Lower lobe of right lung (tissue), 2 donors: ENCODE data around the gene VWA8. TPM values are rescaled to one million over a fixed set of nuclear protein-coding genes. Genes with fewer than 3 reads are reported as not detected.
A peak's percentile ranks its signal among the peaks of the same experiment; 100 is the strongest.
"Not testable (repeated sequence)": the region's sequence is repeated elsewhere in the genome, so short reads cannot be mapped to it uniquely, and the experiment has no call there.

Source experiments
- ATAC-seq, 2 donors: fragments of 200-7000 bp; cut with Tn5 transposase; one replicate each; pipeline ENCODE4 v1.9.1; 2020 to 2022; ENCODE audit warnings: mild to moderate bottlenecking in 2 of 2, moderate library complexity in 2 of 2
- DNase-seq: peaks from one replicate; pipeline ENCODE4 v3.0.0-alpha.2; 2020
- H3K27ac ChIP-seq: fragments of 200-600 bp; one replicate; pipeline ENCODE4 v1.8.0; 2022
- H3K27me3 ChIP-seq: fragments of 200-600 bp; one replicate; pipeline ENCODE4 v1.8.0; 2022; ENCODE audit warnings: low read depth
- H3K36me3 ChIP-seq: fragments of 200-600 bp; one replicate; pipeline ENCODE4 v1.8.0; 2022; ENCODE audit warnings: mild to moderate bottlenecking
- H3K4me1 ChIP-seq: fragments of 200-600 bp; one replicate; pipeline ENCODE4 v1.8.0; 2022
- H3K4me3 ChIP-seq: fragments of 200-600 bp; one replicate; pipeline ENCODE4 v1.8.0; 2022; ENCODE audit warnings: mild to moderate bottlenecking
- H3K9me3 ChIP-seq: fragments of 200-600 bp; one replicate; pipeline ENCODE4 v1.8.0; 2022
- intact Hi-C: fragments of 100-400 bp; cut with DNase I; formaldehyde crosslinking; loops from one replicate; pipeline ENCODE4 v1.11.0; 2022
- total RNA-seq: library from RNA; stranded (reverse); fragmentation: NEBNext Ultra II Directional; extraction: Animal tissue kit (Norgen Biotek cat#: 25700); gene quantifications from one replicate; pipeline ENCODE4 v1.2.1, GENCODE V29; 2021
- TF ChIP-seq, protein P1 (sequence below): fragments of 200-600 bp; IDR thresholded peaks from one replicate; pipeline ENCODE4 v1.8.0; 2022; ENCODE audit warnings: antibody characterized with exemption, mild to moderate bottlenecking
- donor health status: DM: no; HTN: yes; CAD: no; lungs with severe emphysema.

The VWA8 gene
- total RNA-seq, 1 donor from 2014 or later: 18.2 TPM

DNA sequence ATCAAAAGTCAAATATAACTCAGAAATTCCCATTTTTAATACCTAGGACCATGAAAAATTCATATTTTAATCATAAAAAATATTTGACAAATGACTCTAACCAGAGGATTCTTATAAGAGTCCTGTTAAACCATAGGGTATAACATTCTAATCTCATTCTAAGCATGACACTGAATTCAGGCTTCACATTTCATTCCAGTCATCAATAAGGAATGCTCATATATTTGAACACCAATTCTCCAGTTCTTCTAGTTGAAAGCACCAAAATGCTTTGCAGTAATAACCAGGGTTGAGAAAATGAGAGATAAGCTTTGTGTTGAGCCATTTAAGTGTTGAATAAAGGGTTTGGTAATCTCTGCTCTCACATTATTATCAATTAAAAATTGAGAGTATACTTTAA, 147.5 kb downstream of the VWA8 start:
- TF ChIP-seq, protein P1, sequence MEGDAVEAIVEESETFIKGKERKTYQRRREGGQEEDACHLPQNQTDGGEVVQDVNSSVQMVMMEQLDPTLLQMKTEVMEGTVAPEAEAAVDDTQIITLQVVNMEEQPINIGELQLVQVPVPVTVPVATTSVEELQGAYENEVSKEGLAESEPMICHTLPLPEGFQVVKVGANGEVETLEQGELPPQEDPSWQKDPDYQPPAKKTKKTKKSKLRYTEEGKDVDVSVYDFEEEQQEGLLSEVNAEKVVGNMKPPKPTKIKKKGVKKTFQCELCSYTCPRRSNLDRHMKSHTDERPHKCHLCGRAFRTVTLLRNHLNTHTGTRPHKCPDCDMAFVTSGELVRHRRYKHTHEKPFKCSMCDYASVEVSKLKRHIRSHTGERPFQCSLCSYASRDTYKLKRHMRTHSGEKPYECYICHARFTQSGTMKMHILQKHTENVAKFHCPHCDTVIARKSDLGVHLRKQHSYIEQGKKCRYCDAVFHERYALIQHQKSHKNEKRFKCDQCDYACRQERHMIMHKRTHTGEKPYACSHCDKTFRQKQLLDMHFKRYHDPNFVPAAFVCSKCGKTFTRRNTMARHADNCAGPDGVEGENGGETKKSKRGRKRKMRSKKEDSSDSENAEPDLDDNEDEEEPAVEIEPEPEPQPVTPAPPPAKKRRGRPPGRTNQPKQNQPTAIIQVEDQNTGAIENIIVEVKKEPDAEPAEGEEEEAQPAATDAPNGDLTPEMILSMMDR: no peak
- ATAC-seq (no peak), DNase-seq (no peak)
- Histone ChIP-seq H3K4me3 (no peak overlapping the region), H3K9me3 (no peaks in the 10 kb centered on the region), H3K27me3 (no peaks in the 10 kb centered on the region), H3K4me1 (peaks cover 9% of the 10 kb centered on the region), H3K36me3 (peaks cover 5% of the 10 kb centered on the region), H3K27ac (no peak overlapping the region)
- intact Hi-C loops: no loop called here

DNA sequence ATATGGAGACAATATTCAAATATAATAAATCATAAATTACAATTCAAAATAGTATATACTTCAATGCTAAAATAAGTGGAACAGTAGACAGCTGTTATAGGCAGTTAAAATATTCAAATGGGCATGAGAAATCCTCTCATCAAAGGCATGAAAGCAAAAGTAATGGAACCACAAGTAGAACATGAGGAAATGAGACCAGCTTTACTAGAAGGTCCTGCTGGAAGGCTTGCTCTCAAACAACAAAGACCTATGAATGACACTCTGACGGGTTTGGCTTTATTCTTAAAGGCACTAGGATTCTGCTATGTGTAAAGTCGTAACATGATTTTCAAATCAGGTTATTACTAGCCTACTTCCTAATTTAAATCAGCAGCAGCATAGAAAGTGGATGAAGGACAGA, 148.1 kb downstream of the VWA8 start:
- intact Hi-C loops: no loop called here
- DNase-seq: no peak
- TF ChIP-seq, protein P1: no peak

DNA sequence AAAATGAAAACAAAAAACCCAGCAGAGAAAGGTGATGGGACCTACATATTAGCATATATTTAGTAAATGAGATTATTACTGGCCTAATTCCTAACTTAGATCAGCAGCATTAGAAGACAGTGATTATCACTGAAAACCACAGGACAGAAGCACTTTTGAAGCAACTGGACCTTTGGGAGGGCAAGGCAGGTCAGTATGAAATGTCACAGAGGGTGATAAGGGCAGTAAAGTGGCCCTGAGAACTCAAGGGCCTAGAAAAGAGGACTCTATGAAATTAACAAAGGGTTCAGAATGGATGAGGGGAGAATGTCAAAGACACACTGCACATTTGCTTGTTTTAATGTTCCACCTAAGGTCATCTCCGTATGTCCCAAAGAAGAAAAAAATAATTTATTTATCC, 148.7 kb downstream of the VWA8 start:
- no peak for ATAC-seq
- Histone ChIP-seq H3K36me3 (peaks cover 13% of the 10 kb centered on the region), H3K27ac (no peak overlapping the region), H3K4me1 (peaks cover 9% of the 10 kb centered on the region), H3K9me3 (no peaks in the 10 kb centered on the region), H3K27me3 (no peaks in the 10 kb centered on the region), H3K4me3 (no peak overlapping the region)
- TF ChIP-seq, protein P1: no peak
- DNase-seq: no peak
- intact Hi-C loops: no loop called here

More for the DNA sequence above, 148.1 kb downstream of the VWA8 start:
- Histone ChIP-seq H3K4me1 (peaks cover 9% of the 10 kb centered on the region), H3K27ac (no peak overlapping the region), H3K27me3 (no peaks in the 10 kb centered on the region), H3K4me3 (no peak overlapping the region), H3K36me3 (peaks cover 8% of the 10 kb centered on the region), H3K9me3 (no peaks in the 10 kb centered on the region)
- ATAC-seq: no peak

DNA sequence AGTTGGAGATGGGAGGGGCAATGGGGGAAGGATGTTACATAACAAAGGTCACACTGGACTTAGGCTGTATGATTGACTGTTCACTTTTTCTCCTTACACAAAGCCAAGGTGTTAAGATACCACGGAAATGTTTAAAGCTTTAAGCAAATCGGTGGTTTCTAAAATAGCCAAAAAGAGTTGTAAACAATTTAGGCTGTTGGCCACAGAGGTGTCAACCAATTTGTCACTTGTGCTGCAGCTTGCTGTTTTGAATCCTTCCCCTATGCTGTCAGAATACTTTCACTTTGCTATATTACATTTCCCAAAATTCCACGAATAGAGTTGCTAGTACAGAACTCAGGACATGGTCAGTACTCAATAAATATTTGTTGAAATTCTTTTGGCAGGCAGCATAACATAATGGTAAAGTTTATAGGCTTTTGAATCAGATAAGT, 149.3 kb downstream of the VWA8 start:
- no peak overlapping the region for H3K4me3 ChIP-seq
- intact Hi-C loops: no loop called here
- TF ChIP-seq, protein P1: no peak
- H3K36me3 ChIP-seq: peaks cover 13% of the 10 kb centered on the region
- no peak overlapping the region for H3K27ac ChIP-seq
- H3K9me3 ChIP-seq: no peaks in the 10 kb centered on the region
- ATAC-seq (peak in 1 of 2 donors; percentile 50), DNase-seq (no peak)
- H3K4me1 ChIP-seq: peaks cover 9% of the 10 kb centered on the region
- H3K27me3 ChIP-seq: no peaks in the 10 kb centered on the region

DNA sequence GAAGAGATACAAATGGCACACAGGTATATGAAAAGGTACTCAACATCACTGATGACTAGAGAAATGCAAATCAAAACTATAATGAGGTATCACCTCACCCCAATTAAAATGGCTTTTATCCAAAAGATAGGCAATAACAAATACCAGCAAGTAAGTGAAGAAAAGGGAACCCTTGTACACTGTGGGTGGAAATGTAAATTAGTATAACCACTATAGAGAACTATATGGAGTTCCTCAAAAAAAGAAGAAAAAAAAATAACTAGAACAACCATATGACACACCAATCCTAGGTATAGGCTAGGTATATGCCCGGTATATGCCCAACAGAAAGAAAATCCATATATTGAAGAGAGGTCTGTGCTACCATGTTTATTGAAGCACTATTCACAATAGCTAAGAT, 150.9 kb downstream of the VWA8 start:
- Histone ChIP-seq H3K36me3 (peaks cover 13% of the 10 kb centered on the region), H3K9me3 (no peaks in the 10 kb centered on the region), H3K27ac (no peak overlapping the region), H3K4me3 (no peak overlapping the region), H3K27me3 (no peaks in the 10 kb centered on the region), H3K4me1 (peaks cover 9% of the 10 kb centered on the region)
- TF ChIP-seq, protein P1: no peak
- intact Hi-C loops: no loop called here
- DNase-seq (no peak), ATAC-seq (no peak)

DNA sequence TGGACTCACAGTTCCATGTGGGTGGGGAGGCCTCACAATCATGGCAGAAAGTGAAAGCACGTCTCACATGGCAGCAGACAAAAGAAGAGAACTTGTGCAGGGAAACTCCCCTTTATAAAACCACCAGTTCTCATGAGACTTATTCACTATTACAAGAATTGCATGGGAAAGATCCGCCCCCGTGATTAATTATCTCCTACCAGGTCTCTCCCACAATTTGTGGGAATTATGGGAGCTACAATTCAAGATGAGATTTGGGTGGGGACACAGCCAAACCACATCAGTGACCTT, 157.5 kb downstream of the VWA8 start:
- DNase-seq, H3K9me3 ChIP-seq, H3K4me1 ChIP-seq, intact Hi-C loops, H3K36me3 ChIP-seq, H3K27me3 ChIP-seq, H3K4me3 ChIP-seq, ATAC-seq, H3K27ac ChIP-seq: not testable (repeated sequence)
